K562 (cell line): Measurements from ENCODE around the gene TIMP1. TPM values are rescaled to one million over a fixed set of nuclear protein-coding genes. Genes with fewer than 3 reads are reported as not detected.

Experiments used
- BCL6 ChIP-seq: fragments of 250-450 bp; sonication (Bioruptor Pico); IDR thresholded peaks from 2 replicates; pipeline ENCODE4 v1.4.0; 2020
- HMBOX1 ChIP-seq: sonication (generic); IDR thresholded peaks from 2 replicates; pipeline ENCODE4 v1.6.1; 2016
- HOXB6 ChIP-seq: fragments of 250-450 bp; sonication (Bioruptor Pico); IDR thresholded peaks from 2 replicates; pipeline ENCODE4 v1.5.1; 2022; ENCODE audit warnings: mild to moderate bottlenecking, borderline replicate concordance
- KAT7 ChIP-seq: sonication (generic); formaldehyde crosslinking; IDR thresholded peaks from 2 replicates; pipeline ENCODE4 v1.8.0; 2022; ENCODE audit warnings: missing genetic modification reagents, mild to moderate bottlenecking, borderline replicate concordance
- MAFG ChIP-seq: fragments of 450-650 bp; conservative IDR thresholded peaks from 2 replicates; pipeline ENCODE4 v1.6.1; 2016; ENCODE audit warnings: missing genetic modification characterization, missing compliant biosample characterization
- NR0B1 ChIP-seq: fragments of 450-650 bp; IDR thresholded peaks from one replicate; pipeline ENCODE4 v1.6.1; 2018; ENCODE audit warnings: mild to moderate bottlenecking, moderate library complexity; ENCODE audit not compliant: partially characterized antibody
- PBX2 ChIP-seq, 2 experiments: IDR thresholded peaks in 1 of 2; conservative IDR thresholded peaks in 1 of 2; 2 replicates each; pipeline ENCODE4 v1.6.1; 2016; ENCODE audit warnings: low read depth in 2 of 2, mild to moderate bottlenecking in 1 of 2, missing compliant biosample characterization in 1 of 2, missing genetic modification characterization in 1 of 2, moderate library complexity in 1 of 2
- PPARD ChIP-seq: fragments of 250-450 bp; sonication (Bioruptor Pico); IDR thresholded peaks from 2 replicates; pipeline ENCODE4 v1.8.0; 2022; ENCODE audit warnings: inconsistent platforms, mild to moderate bottlenecking, moderate library complexity
- PYGO2 ChIP-seq: fragments of 450-650 bp; IDR thresholded peaks from 2 replicates; pipeline ENCODE4 v1.6.1; 2016; ENCODE audit warnings: mild to moderate bottlenecking, missing genetic modification characterization, moderate library complexity, missing compliant biosample characterization
- TAF15 ChIP-seq: fragments of 200-400 bp; formaldehyde crosslinking; IDR thresholded peaks from 2 replicates; pipeline ENCODE4 v1.6.1; 2017; ENCODE audit warnings: mild to moderate bottlenecking, low read depth, low read length, moderate library complexity
- TEAD4 ChIP-seq, 2 experiments: sonication (generic) in 1 of 2; formaldehyde crosslinking in 1 of 2; IDR thresholded peaks; 2 replicates each; pipeline versions ENCODE4 v1.6.1 to v1.8.0; 2012 to 2022; ENCODE audit warnings: borderline replicate concordance in 1 of 2, inconsistent platforms in 1 of 2, low read length in 1 of 2, mild to moderate bottlenecking in 1 of 2, missing genetic modification reagents in 1 of 2
- ZBTB33 ChIP-seq: sonication (generic); formaldehyde crosslinking; IDR thresholded peaks from 2 replicates; pipeline ENCODE4 v1.8.1; 2023; ENCODE audit warnings: mild to moderate bottlenecking, missing genetic modification reagents
- ZNF253 ChIP-seq: fragments of 250-450 bp; sonication (Bioruptor Pico); conservative IDR thresholded peaks from 2 replicates; pipeline ENCODE4 v1.6.1; 2021; ENCODE audit warnings: mild to moderate bottlenecking
- ZNF41 ChIP-seq: fragments of 250-450 bp; sonication (Bioruptor Pico); conservative IDR thresholded peaks from 2 replicates; pipeline ENCODE4 v1.4.0; 2020; ENCODE audit warnings: mild to moderate bottlenecking
- ZNF507 ChIP-seq: conservative IDR thresholded peaks from 2 replicates; pipeline ENCODE4 v1.6.1; 2017; ENCODE audit warnings: missing genetic modification characterization, missing compliant biosample characterization
- ZNF740 ChIP-seq, 3 experiments: fragments of 200-800 bp in 1 of 3; sonication (Bioruptor generic) in 1 of 3; sonication (generic) in 1 of 3; formaldehyde crosslinking in 1 of 3; IDR thresholded peaks; 2 replicates each; pipeline versions ENCODE4 v1.6.1 to v1.8.0; 2016 to 2022; ENCODE audit warnings: mild to moderate bottlenecking in 2 of 3, missing compliant biosample characterization in 2 of 3, missing genetic modification characterization in 2 of 3, missing genetic modification reagents in 1 of 3
- ZNF77 ChIP-seq: fragments of 250-450 bp; sonication (Bioruptor Pico); IDR thresholded peaks from 2 replicates; pipeline ENCODE4 v1.5.0; 2020
- polyA plus RNA-seq, 8 experiments: library from polyadenylated mRNA; depleted of rRNA in 4 of 8; stranded (reverse) in 5 of 8; unstranded in 3 of 8; fragments of >200 nt; fragmentation: Nextera tagmentation in 2 of 8; fragmentation: Illumina TruSeq in 1 of 8; extraction: Ambion mirVana in 2 of 8; extraction: Trizol in 1 of 8; gene quantifications; 2 replicates each; pipeline versions ENCODE4 v1.2.1 to v1.2.3, GENCODE V29; 2011 to 2014; ENCODE audit warnings: inconsistent platforms in 1 of 8, missing spikeins in 1 of 8
- total RNA-seq, 7 experiments: library from RNA; depleted of rRNA in 6 of 7; stranded (reverse); fragments of >200 nt in 6 of 7; fragmentation: Illumina TruSeq in 2 of 7; extraction: Trizol in 2 of 7; gene quantifications; 2 replicates each; pipeline versions ENCODE4 v1.2.1 to v1.2.3, GENCODE V29; 2011 to 2021; ENCODE audit warnings: low replicate concordance in 1 of 7

Gene TIMP1
- total and polyA plus RNA-seq, 9 of the 15 experiments (the other 6 are each of a cell fraction or from before 2014, with no cell fraction given) = 115 to 699 (median 273) TPM

- TF ChIP-seq PBX2 (CRISPR knock-in tag; IDR thresholded peaks at IDR 0.05; ENCODE audit: low read depth) (peak; percentile 41; the same call in 1 of the 2 replicates), PBX2 (tag; conservative IDR thresholded peaks at IDR 0.05; ENCODE audit: low read depth) (peak; percentile 81), BCL6 (CRISPR knock-in tag) (no peak), HMBOX1 (no peak), ZNF77 (CRISPR knock-in tag) (no peak), HOXB6 (CRISPR knock-in tag) (no peak), ZBTB33 (no peak), PYGO2 (tag) (no peak), ZNF253 (CRISPR knock-in tag) (no peak), MAFG (no peak), KAT7 (no peak; the same call in 1 of the 2 replicates), TEAD4 (IDR thresholded peaks at IDR 0.05; ENCODE audit: low read length) (peak; percentile 19; the same call in 1 of the 2 replicates), TEAD4 (CRISPR knock-in tag; IDR thresholded peaks at IDR 0.05; ENCODE audit: borderline replicate concordance) (no peak), ZNF41 (CRISPR knock-in tag) (no peak), ZNF740 (CRISPR knock-in tag; IDR thresholded peaks at IDR 0.05) (no peak), ZNF740 (tag; IDR thresholded peaks at IDR 0.05) (no peak), NR0B1 (no peak), ZNF507 (tag) (no peak), TAF15 (no peak), PPARD (CRISPR knock-in tag) (no peak)
Observed at GRCh38 chrX:47581731-47582647, at the start of gene TIMP1 (continued).
